ENCODE data around the gene RABGAP1. TPM values are rescaled to one million over a fixed set of nuclear protein-coding genes. Genes with fewer than 3 reads are reported as not detected.

Gene RABGAP1
- total and polyA plus RNA-seq, 9 donors, result 27.1 to 64.8 (median 59.0) TPM

DNA sequence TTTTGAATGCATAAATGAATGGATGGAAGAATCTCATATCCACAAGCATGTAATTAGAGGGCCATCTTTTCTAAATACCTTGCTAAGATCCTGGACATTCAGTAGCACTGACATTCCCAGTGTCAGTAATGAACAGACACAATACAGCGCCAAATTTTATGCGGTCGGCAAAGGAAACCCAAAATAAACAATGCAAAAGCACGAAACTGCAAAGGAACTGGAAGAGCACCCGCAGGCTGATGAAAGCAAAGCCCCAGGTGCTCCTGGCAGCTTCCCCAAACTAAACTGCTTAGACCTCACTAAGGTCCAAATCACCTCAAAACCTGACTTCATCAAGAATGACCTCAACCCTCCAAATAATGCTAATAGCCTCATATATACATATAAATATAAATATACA, 194.6 kb downstream of the RABGAP1 start:
- intact Hi-C loops (cut with DNase I), result no loop called here
- DNase-seq, result no peak
- H3K36me3 ChIP-seq, result no peaks in the 10 kb centered on the region
- H3K9me3 ChIP-seq, result no peaks in the 10 kb centered on the region
- H3K4me1 ChIP-seq (ENCODE audit: insufficient read depth), result no peaks in the 10 kb centered on the region
- WGBS, 3 donors, result 85 to 93% (median 92%) methylated on average over 5 of the region's 5 CpGs
- no peak overlapping the region for H3K4me3 ChIP-seq
- no peaks in the 10 kb centered on the region for H3K27me3 ChIP-seq
- H3K27ac ChIP-seq, result no peak overlapping the region
- TF ChIP-seq, protein P1, sequence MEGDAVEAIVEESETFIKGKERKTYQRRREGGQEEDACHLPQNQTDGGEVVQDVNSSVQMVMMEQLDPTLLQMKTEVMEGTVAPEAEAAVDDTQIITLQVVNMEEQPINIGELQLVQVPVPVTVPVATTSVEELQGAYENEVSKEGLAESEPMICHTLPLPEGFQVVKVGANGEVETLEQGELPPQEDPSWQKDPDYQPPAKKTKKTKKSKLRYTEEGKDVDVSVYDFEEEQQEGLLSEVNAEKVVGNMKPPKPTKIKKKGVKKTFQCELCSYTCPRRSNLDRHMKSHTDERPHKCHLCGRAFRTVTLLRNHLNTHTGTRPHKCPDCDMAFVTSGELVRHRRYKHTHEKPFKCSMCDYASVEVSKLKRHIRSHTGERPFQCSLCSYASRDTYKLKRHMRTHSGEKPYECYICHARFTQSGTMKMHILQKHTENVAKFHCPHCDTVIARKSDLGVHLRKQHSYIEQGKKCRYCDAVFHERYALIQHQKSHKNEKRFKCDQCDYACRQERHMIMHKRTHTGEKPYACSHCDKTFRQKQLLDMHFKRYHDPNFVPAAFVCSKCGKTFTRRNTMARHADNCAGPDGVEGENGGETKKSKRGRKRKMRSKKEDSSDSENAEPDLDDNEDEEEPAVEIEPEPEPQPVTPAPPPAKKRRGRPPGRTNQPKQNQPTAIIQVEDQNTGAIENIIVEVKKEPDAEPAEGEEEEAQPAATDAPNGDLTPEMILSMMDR (IDR thresholded peaks at IDR 0.05), result no peak
- TF ChIP-seq POLR2A (IDR thresholded peaks at IDR 0.05), result no peak
- no peak for TF ChIP-seq EP300 (IDR thresholded peaks at IDR 0.05)

DNA sequence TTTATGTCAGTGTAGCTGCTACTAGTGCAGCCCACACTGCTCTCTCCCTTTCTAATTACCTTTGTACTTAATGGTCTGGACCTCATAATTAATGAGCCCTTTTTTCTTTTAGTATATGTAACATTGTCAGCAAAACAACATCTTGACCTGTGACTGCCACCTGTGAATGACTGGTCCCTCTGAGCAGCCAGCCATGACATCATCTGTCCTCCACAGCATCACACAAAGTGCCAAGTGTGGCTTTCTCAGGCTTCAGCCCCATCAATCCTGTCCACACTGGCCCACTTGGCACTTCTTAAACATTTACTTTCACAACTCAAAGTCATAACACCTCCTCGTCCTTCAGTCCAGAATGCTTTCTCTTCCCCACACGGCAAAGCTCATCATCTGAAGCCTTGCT, 197.3 kb downstream of the RABGAP1 start:
- DNase-seq, result no peak
- intact Hi-C loops (cut with DNase I), result no loop called here
- no peaks in the 10 kb centered on the region for H3K27me3 ChIP-seq
- H3K4me3 ChIP-seq, result no peak overlapping the region
- 88 to 94% (median 91%) methylated on average over 2 of the region's 2 CpGs for WGBS, 3 donors
- H3K9me3 ChIP-seq, result no peaks in the 10 kb centered on the region
- no peaks in the 10 kb centered on the region for H3K36me3 ChIP-seq
- H3K4me1 ChIP-seq (ENCODE audit: insufficient read depth), result no peaks in the 10 kb centered on the region
- TF ChIP-seq EP300 (IDR thresholded peaks at IDR 0.05) (no peak), POLR2A (IDR thresholded peaks at IDR 0.05) (no peak)
- TF ChIP-seq, protein P1 (IDR thresholded peaks at IDR 0.05), result no peak
- no peak overlapping the region for H3K27ac ChIP-seq

DNA sequence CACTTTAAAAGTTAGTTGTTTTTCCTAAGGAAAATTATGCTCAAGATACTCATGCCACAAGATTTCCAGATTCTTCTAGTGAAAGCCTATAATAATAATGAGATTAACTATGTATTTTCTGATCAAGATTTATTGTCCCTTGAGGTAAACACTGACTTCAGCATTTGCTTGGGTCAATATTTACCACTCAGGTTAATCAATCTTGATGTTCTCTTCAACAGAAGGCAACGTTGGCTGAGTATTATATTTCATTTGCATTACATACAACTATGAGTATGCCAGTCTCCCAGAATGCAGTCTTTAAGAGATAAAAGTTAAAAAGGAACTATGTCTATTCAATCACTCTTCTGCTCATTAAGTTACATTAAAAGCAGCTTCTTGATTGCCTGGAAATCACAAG, 208.2 kb downstream of the RABGAP1 start:
- Histone ChIP-seq H3K4me1 (ENCODE audit: insufficient read depth) (no peaks in the 10 kb centered on the region), H3K36me3 (no peaks in the 10 kb centered on the region), H3K4me3 (no peak overlapping the region), H3K9me3 (no peaks in the 10 kb centered on the region), H3K27ac (no peak overlapping the region), H3K27me3 (no peaks in the 10 kb centered on the region)
- 36 to 44% (median 42%) methylated on average over 1 of the region's 1 CpG for WGBS, 3 donors
- TF ChIP-seq, protein P1 (IDR thresholded peaks at IDR 0.05), result no peak
- no peak for TF ChIP-seq EP300 (IDR thresholded peaks at IDR 0.05)
- no peak for DNase-seq
- intact Hi-C loops (cut with DNase I), result no loop called here

DNA sequence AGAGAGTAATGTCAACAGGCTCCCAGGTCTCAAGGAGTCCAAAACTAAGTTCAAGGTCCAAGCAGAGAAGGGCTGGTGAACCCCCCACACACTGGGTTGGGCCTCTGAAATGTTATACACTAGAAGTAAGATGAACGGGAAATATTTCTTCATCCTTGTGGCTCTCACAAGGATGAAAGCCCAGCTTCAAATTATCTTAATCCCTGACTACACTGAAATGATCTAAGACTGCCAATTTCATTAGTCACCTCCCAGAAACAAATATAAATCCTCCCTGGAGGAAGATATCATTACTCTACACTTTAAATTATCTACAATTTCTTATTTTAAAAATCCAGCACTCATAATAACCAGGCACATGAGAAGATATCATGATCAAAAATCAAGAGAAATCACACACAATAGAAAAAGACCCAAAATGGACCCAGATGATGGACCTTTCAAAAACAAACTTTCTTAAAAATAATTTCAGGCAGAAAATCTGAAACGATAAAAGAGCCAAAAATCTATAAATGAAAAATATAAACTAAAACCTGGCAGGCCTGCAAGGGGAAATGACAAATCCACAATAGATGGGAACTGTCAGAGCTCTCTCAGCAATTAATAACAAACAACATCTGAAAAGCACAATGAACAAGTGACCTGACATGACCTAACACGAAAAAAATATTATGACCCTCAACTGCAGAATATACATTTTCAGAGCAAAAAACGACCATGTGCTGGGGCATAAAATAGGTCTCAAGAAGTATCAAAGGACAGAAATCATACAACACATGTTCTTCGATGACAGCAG, 210.1 kb downstream of the RABGAP1 start:
- WGBS, 3 donors, result 90 to 91% (median 90%) methylated on average over 5 of the region's 5 CpGs
- H3K4me1 ChIP-seq (ENCODE audit: insufficient read depth), result no peaks in the 10 kb centered on the region
- H3K27me3 ChIP-seq, result no peaks in the 10 kb centered on the region
- intact Hi-C loops (cut with DNase I), result no loop called here
- TF ChIP-seq, protein P1 (IDR thresholded peaks at IDR 0.05), result no peak
- no peak for TF ChIP-seq EP300 (IDR thresholded peaks at IDR 0.05)
- TF ChIP-seq POLR2A (IDR thresholded peaks at IDR 0.05), result no peak
- no peaks in the 10 kb centered on the region for H3K9me3 ChIP-seq
- no peak overlapping the region for H3K27ac ChIP-seq
- no peaks in the 10 kb centered on the region for H3K36me3 ChIP-seq
- H3K4me3 ChIP-seq, result no peak overlapping the region
- no peak for DNase-seq

MicroRNAs encoded within 50 kb of the gene (microRNA counts, 767-probe panel; counts per million panel counts)
- microRNA hsa-miR-600, result 530 counts per million, percentile 78 among the panel's probes with 10 or more counts

Small RNAs within 50 kb of the gene (small RNA-seq; reads per million reads assigned to genes)
- gene GPR21, result not detected
- not detected for gene RNY1P15

Other genes with a start within 250 kb of the RABGAP1 start
- gene OR1L4, start 217.0 kb upstream of the RABGAP1 start, total RNA-seq, result not detected
- not detected for gene OR1L4, start 217.0 kb upstream of the RABGAP1 start, polyA plus RNA-seq
- not detected for gene OR1L6, start 198.7 kb upstream of the RABGAP1 start, total RNA-seq
- not detected for gene OR1L6, start 198.7 kb upstream of the RABGAP1 start, polyA plus RNA-seq
- gene OR5C1, start 152.1 kb upstream of the RABGAP1 start, total RNA-seq, result not detected
- not detected for gene OR5C1, start 152.1 kb upstream of the RABGAP1 start, polyA plus RNA-seq
- gene OR1K1, start 140.9 kb upstream of the RABGAP1 start, total RNA-seq, result not detected
- gene OR1K1, start 140.9 kb upstream of the RABGAP1 start, polyA plus RNA-seq, result not detected
- gene PDCL, start 112.4 kb upstream of the RABGAP1 start, total RNA-seq, result 10 to 100 TPM; 12.0 to 19.0 (median 16.5) TPM
- 10 to 100 TPM in 1 of 2 donors, 1 to 10 TPM in 1; 9.2 to 12.2 TPM for gene PDCL, start 112.4 kb upstream of the RABGAP1 start, polyA plus RNA-seq
- 10 to 100 TPM; 24.9 to 40.9 (median 32.0) TPM for gene RC3H2, start 35.7 kb upstream of the RABGAP1 start, total RNA-seq
- 10 to 100 TPM; 10.2 to 17.5 TPM for gene RC3H2, start 35.7 kb upstream of the RABGAP1 start, polyA plus RNA-seq
- 10 to 100 TPM in 4 of 7 donors, 1 to 10 TPM in 3; 6.8 to 13.8 (median 10.0) TPM for gene ZBTB6, start 27.7 kb upstream of the RABGAP1 start, total RNA-seq
- 1 to 10 TPM; 5.3 to 6.8 TPM for gene ZBTB6, start 27.7 kb upstream of the RABGAP1 start, polyA plus RNA-seq
- 10 to 100 TPM in 6 of 7 donors, 1 to 10 TPM in 1; 6.0 to 15.4 (median 11.8) TPM for gene ZBTB26, start 9.5 kb upstream of the RABGAP1 start, total RNA-seq
- gene ZBTB26, start 9.5 kb upstream of the RABGAP1 start, polyA plus RNA-seq, result 10 to 100 TPM in 1 of 2 donors, 1 to 10 TPM in 1; 7.7 to 10.3 TPM
- gene GPR21, start 92.6 kb downstream of the RABGAP1 start, total RNA-seq, result 1 to 10 TPM in 5 of 7 donors, not detected in 2; 1.4 to 2.4 (median 1.9) TPM
- under 1 TPM; 0.39 to 0.60 TPM for gene GPR21, start 92.6 kb downstream of the RABGAP1 start, polyA plus RNA-seq